ENCODE results near the gene ST8SIA4. TPM values are rescaled to one million over a fixed set of nuclear protein-coding genes. Genes with fewer than 3 reads are reported as not detected.

ST8SIA4 gene
- total RNA-seq, 1 experiment from 2014 or later: not detected

DNA sequence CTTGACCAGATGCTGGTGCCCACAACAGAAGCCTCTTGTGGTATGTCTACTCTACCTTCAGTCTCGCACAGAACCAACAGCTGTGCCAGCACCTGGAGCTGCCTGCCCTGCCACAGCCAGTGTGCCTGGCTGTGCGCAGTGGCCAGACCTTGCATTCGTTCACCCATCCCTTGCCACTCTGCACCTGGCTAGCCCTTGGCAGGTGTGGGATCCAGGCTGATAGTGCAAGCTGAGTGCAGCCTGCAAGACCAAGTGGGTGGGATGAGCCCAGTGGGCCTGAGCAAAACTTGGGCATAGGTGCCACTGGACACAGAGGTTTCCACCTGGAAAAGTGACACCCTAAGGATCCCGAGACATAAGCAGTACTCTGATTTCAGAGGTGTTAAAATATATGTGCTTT lies 108.2 kb downstream of the ST8SIA4 start:
- H3T11ph ChIP-seq (ENCODE audit: low read length): no peak overlapping the region
- no CpG with 5 or more reads among the region's 4 CpGs for WGBS (ENCODE audit: extremely low coverage, insufficient read length, low lambda C conversion rate)
- H3K4me3 Mint-ChIP-seq: no peak overlapping the region

More for the DNA sequence above, 108.2 kb downstream of the ST8SIA4 start:
- H2AK5ac ChIP-seq (ENCODE audit: insufficient read length, low read length): no peak overlapping the region
- H3K23ac ChIP-seq (ENCODE audit: insufficient read length, low read depth, low read length): no peak overlapping the region
- H3K56ac ChIP-seq (ENCODE audit: insufficient read length, low read depth, low read length): no peak overlapping the region
- no peak overlapping the region for H3K27ac ChIP-seq (ENCODE audit: insufficient read length, low read depth, low read length)
- no peak overlapping the region for H2BK12ac ChIP-seq (ENCODE audit: insufficient read length, low read depth, low read length)
- no peak for DNase-seq
- no peak overlapping the region for H2AFZ ChIP-seq (ENCODE audit: low read length)
- no peaks in the 10 kb centered on the region for H3K79me2 ChIP-seq (ENCODE audit: insufficient read depth, low read length)
- no peak for TF ChIP-seq CTCF (conservative IDR thresholded peaks at IDR 0.05)
- H3K4ac ChIP-seq (ENCODE audit: low read depth, low read length): no peak overlapping the region
- H3K36me3 Mint-ChIP-seq (ENCODE audit: insufficient read depth in 1 of 3, low read depth in 3 of 3): no peaks in the 10 kb centered on the region
- H2BK5ac ChIP-seq (ENCODE audit: insufficient read length, low read length): no peak overlapping the region
- H4K5ac ChIP-seq (ENCODE audit: insufficient read length, low read depth, low read length): no peak overlapping the region
- no peak overlapping the region for H3K14ac ChIP-seq (ENCODE audit: insufficient read depth, low read length)
- no peak overlapping the region for H2BK15ac ChIP-seq (ENCODE audit: low read depth, low read length)
- no peak overlapping the region for H2BK120ac ChIP-seq (ENCODE audit: low read depth, low read length, poor library complexity, severe bottlenecking)
- H3K18ac ChIP-seq (ENCODE audit: insufficient read length, low read depth, low read length): no peak overlapping the region
- H3K4me2 ChIP-seq (ENCODE audit: insufficient read depth, insufficient read length, low read length): no peak overlapping the region
- peaks cover 12 to 17% of the 10 kb centered on the region in 2 experiments for H3K4me1 Mint-ChIP-seq
- H4K8ac ChIP-seq (replicated peaks; ENCODE audit: insufficient read length, low read depth, low read length): no peak overlapping the region
- no peak overlapping the region for H3K9ac ChIP-seq (ENCODE audit: extremely low read depth, insufficient read length, low read length)
- H3K79me1 ChIP-seq (ENCODE audit: insufficient read depth, low read depth, low read length, poor library complexity, severe bottlenecking): no peaks in the 10 kb centered on the region
- no peaks in the 10 kb centered on the region for H3K23me2 ChIP-seq (ENCODE audit: insufficient read length, low read depth, low read length, poor library complexity, severe bottlenecking)
- H3K4me1 ChIP-seq (ENCODE audit: insufficient read depth, low read length): no peaks in the 10 kb centered on the region; the same call in 1 of the 2 replicates
- H3K27ac Mint-ChIP-seq: no peak overlapping the region
- no peaks in the 10 kb centered on the region for H3K27me3 Mint-ChIP-seq (ENCODE audit: low read depth)
- H3K27me3 ChIP-seq (ENCODE audit: insufficient read depth, low read length): no peaks in the 10 kb centered on the region
- H3K9me3 Mint-ChIP-seq: no peaks in the 10 kb centered on the region
- H3K9me3 ChIP-seq (ENCODE audit: control insufficient read depth, low read depth, low read length): no peaks in the 10 kb centered on the region
- H2BK20ac ChIP-seq (ENCODE audit: low read depth, low read length, poor library complexity, severe bottlenecking): no peak overlapping the region
- no peaks in the 10 kb centered on the region for H4K20me1 ChIP-seq (ENCODE audit: control insufficient read depth, insufficient read depth, insufficient read length)
- H4K91ac ChIP-seq (ENCODE audit: insufficient read length, low read depth, low read length): no peak overlapping the region
